Testis (tissue), 3 donors: ENCODE results near the gene UPF3A. TPM values are rescaled to one million over a fixed set of nuclear protein-coding genes. Genes with fewer than 3 reads are reported as not detected.

ENCODE experiments used
- DNase-seq: peaks from one replicate; pipeline ENCODE4 v3.0.0-alpha.2; 2019
- H3K27ac ChIP-seq, 2 donors: fragments of 200-600 bp; sonication (generic); one replicate each; pipeline ENCODE4 v1.5.1; 2019
- H3K27me3 ChIP-seq: fragments of 200-600 bp; sonication (generic); one replicate; pipeline ENCODE4 v1.5.1; 2019
- H3K36me3 ChIP-seq: fragments of 200-600 bp; sonication (generic); one replicate; pipeline ENCODE4 v1.5.1; 2017; ENCODE audit warnings: low read depth; ENCODE audit errors: missing control alignments
- H3K4me1 ChIP-seq: fragments of 200-600 bp; sonication (generic); one replicate; pipeline ENCODE4 v1.5.1; 2019
- H3K4me3 ChIP-seq, 2 donors: fragments of 200-600 bp; sonication (generic); one replicate each; pipeline ENCODE4 v1.5.1; 2017 to 2019
- H3K9me3 ChIP-seq: fragments of 200-600 bp; sonication (generic); one replicate; pipeline ENCODE4 v1.5.1; 2017
- POLR2A ChIP-seq: fragments of 450-650 bp; IDR thresholded peaks from one replicate; pipeline ENCODE4 v1.6.1; 2017; ENCODE audit warnings: antibody characterized with exemption, mild to moderate bottlenecking, moderate library complexity
- WGBS, 2 donors: methylation state at CpG; one replicate each; pipeline ENCODE4 v1.1.5; 2018; 5-methylcytosine and 5-hydroxymethylcytosine counted together
- intact Hi-C: fragments of 100-400 bp; cut with DNase I; formaldehyde crosslinking; loops from one replicate; pipeline ENCODE4 v1.15.1; 2023; ENCODE audit warnings: low total_unique reads
- polyA plus RNA-seq: library from polyadenylated mRNA; stranded (reverse); fragments of 350-450 nt; fragmentation: Illumina TruSeq; extraction: RNeasy Lipid Tissue Mini Kit (QIAGEN cat#74804); gene quantifications from one replicate; pipeline ENCODE4 v1.2.3, GENCODE V29; 2014; ENCODE audit warnings: low read depth, low replicate concordance; ENCODE audit not compliant: insufficient read depth
- total RNA-seq, 2 donors: library from RNA; depleted of rRNA; stranded (reverse); fragments of >200 nt; gene quantifications; one replicate each; pipeline ENCODE4 v1.2.3, GENCODE V29; 2016
- TF ChIP-seq, protein P1 (sequence below), 3 experiments: fragments of 450-650 bp in 2 of 3; fragments of 200-600 bp in 1 of 3; sonication (generic) in 1 of 3; IDR thresholded peaks; one replicate each; pipeline ENCODE4 v1.5.1; 2016 to 2019; ENCODE audit warnings: antibody characterized with exemption in 3 of 3, mild to moderate bottlenecking in 2 of 3, moderate library complexity in 1 of 3

UPF3A gene
- total and polyA plus RNA-seq, 3 donors from 2014 or later, result 88.0 to 112 (median 96.7) TPM

DNA sequence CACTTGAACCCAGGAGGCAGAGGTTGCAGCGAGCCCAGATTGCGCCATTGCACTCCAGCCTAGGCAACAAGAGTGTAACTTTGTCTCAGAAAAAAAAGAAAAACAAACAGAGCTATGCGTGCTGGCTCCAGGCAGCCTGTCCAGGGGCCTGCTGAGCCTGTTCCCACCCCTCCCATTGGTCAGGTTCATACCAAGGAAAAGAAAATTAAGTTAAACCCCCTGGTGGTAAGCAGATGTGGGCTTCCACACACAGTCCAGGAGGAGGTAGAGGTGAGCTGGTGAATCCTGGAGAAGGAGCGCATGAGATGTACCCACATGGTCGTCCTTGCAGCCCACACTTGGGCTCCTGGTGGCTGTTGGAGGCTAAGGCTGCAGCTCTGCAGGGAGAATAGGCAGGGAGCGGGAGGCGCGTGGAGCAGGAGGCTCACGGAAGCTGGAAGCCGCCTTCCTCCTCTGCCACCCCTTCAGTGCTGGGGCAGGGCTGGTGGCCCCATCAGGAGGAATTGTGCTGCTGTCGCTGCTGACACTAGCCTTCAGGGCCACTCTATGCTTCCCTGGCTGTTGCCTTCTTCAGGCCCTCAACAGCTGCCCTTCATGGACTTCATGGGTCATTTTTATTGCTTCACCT, 22.4 kb downstream of the UPF3A start:
- Histone ChIP-seq H3K9me3 (no peaks in the 10 kb centered on the region), H3K4me1 (no peaks in the 10 kb centered on the region), H3K36me3 (no peaks in the 10 kb centered on the region), H3K27me3 (no peaks in the 10 kb centered on the region), H3K27ac (no peak overlapping the region), H3K4me3 (no peak overlapping the region)
- no peak for TF ChIP-seq POLR2A
- TF ChIP-seq, protein P1, sequence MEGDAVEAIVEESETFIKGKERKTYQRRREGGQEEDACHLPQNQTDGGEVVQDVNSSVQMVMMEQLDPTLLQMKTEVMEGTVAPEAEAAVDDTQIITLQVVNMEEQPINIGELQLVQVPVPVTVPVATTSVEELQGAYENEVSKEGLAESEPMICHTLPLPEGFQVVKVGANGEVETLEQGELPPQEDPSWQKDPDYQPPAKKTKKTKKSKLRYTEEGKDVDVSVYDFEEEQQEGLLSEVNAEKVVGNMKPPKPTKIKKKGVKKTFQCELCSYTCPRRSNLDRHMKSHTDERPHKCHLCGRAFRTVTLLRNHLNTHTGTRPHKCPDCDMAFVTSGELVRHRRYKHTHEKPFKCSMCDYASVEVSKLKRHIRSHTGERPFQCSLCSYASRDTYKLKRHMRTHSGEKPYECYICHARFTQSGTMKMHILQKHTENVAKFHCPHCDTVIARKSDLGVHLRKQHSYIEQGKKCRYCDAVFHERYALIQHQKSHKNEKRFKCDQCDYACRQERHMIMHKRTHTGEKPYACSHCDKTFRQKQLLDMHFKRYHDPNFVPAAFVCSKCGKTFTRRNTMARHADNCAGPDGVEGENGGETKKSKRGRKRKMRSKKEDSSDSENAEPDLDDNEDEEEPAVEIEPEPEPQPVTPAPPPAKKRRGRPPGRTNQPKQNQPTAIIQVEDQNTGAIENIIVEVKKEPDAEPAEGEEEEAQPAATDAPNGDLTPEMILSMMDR (IDR thresholded peaks at IDR 0.05), result no peak
- intact Hi-C loops, result no loop called here
- no peak for DNase-seq
- 87 to 92% methylated on average over 11 of the region's 11 CpGs for WGBS, 2 donors

DNA sequence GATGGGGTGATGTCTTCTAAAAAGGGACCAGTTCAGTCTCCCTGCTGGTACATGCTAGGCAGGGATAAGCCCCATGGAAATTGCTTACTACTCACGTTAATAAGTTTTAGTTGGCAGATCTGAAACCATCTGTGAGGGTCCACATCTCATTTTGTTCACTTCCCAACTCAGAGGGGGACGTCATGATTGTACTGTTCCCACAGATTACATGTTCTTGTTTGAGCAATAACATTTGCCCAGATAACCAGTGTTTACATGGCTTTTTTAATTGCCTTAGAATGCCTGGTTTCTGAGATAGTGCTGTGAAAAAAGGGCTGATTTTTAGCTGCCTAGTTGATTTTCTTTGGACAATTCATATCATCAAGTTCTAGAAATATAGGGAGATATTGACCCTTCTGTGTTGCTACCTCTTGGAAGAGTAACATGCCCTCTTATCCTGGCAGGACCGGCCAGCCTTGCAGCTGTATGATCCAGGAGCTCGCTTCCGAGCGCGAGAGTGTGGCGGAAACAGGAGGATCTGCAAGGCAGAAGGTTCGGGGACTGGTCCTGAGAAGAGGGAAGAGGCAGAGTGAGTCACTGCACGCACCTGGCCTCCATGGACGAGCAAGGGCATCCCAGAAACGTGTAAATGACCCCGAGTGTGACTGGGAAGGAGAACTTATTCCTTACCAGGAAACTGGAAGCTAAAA, 23.1 kb downstream of the UPF3A start:
- H3K27me3 ChIP-seq, result no peaks in the 10 kb centered on the region
- TF ChIP-seq POLR2A, result no peak
- TF ChIP-seq, protein P1 (IDR thresholded peaks at IDR 0.05), result no peak
- no peak overlapping the region for H3K27ac ChIP-seq
- 90% methylated on average over 13 of the region's 13 CpGs for WGBS, 2 donors
- no peaks in the 10 kb centered on the region for H3K4me1 ChIP-seq
- intact Hi-C loops, result no loop called here
- no peaks in the 10 kb centered on the region for H3K9me3 ChIP-seq
- no peak for DNase-seq
- H3K4me3 ChIP-seq, result no peak overlapping the region
- H3K36me3 ChIP-seq, result no peaks in the 10 kb centered on the region

DNA sequence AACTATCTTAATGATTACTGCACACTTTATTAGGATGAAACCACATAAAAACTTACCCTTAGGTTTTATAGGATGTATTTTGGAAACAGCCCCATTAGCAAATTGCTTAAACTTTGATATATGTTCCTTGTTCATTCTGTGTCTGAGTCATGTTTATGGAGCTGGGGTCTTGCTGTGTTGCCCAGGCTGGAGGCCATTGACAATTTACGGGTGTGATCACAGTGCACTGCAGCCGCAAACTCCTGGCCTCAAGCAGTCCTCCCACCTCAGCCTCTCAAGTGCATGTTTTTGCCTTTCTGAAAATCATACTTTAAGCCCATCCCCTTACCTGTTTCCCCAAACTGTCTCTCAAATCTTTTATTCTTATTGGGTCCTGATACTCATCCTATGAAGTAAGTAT, 27.7 kb downstream of the UPF3A start:
- no peak for TF ChIP-seq POLR2A
- TF ChIP-seq, protein P1 (IDR thresholded peaks at IDR 0.05), result no peak
- WGBS, 2 donors, result 83 to 94% methylated on average over 2 of the region's 2 CpGs
- DNase-seq, result no peak
- Histone ChIP-seq H3K4me3 (no peak overlapping the region), H3K4me1 (peaks cover 5% of the 10 kb centered on the region), H3K27me3 (no peaks in the 10 kb centered on the region), H3K27ac (no peak overlapping the region), H3K9me3 (no peaks in the 10 kb centered on the region), H3K36me3 (no peaks in the 10 kb centered on the region)
- intact Hi-C loops, result no loop called here

DNA sequence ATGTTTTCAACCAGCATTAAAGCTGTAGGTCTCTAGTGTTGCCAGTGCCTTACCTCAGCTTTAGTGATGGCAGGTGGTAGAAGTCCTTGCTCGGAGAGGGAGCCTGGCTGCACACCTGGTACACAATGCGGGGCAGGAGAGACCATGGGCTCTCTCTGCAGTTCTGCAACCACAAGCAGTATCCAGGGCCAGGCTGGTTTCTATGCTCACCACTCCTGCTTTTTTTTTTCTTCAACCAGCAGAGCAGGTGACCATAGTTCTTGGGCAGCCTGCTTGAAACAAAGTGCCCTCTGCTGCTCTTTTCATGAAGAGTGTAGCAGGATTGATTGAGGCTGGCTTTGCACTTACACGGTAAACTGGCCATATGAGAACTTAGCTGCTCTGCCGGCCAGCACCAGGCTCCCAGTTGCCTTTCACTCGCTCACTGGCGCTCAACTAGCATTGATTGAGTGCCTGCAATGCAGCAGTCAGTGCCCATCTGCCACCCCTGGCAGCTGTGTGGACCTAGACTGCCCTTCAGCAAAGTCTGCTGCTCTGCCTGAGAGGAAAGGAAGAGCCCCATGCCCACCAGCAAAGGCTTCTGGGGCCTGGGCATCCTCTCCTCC, 28.5 kb downstream of the UPF3A start:
- Histone ChIP-seq H3K27ac (no peak overlapping the region), H3K27me3 (no peaks in the 10 kb centered on the region), H3K36me3 (no peaks in the 10 kb centered on the region), H3K4me1 (peaks cover 5% of the 10 kb centered on the region), H3K4me3 (no peak overlapping the region), H3K9me3 (no peaks in the 10 kb centered on the region)
- TF ChIP-seq, protein P1 (IDR thresholded peaks at IDR 0.05), result no peak
- TF ChIP-seq POLR2A, result no peak
- no peak for DNase-seq
- WGBS, 2 donors, result 84 to 93% methylated on average over 6 of the region's 6 CpGs
- intact Hi-C loops, result no loop called here
